Stimulated activated CD8-positive, alpha-beta memory T cell treated with anti-CD3 and anti-CD28 coated beads, Interleukin-4, amount 100 ng/mL, for 1 hour (primary cell): Measurements from ENCODE around the gene DRAP1.
"Not testable (repeated sequence)": the region's sequence is repeated elsewhere in the genome, so short reads cannot be mapped to it uniquely, and the experiment has no call there.

Experiments used
- DNase-seq, 2 donors: peaks; one replicate each; pipeline ENCODE4 v3.0.0-alpha.2; 2020; ENCODE audit warnings: low read depth in 2 of 2, low spot score in 1 of 2

The DRAP1 gene

GRCh38 chr11:65886826-65887722, 32.2 kb upstream of the DRAP1 start:
- no peak for DNase-seq

GRCh38 chr11:65887723-65888162, 31.5 kb upstream of the DRAP1 start:
- DNase-seq: no peak

GRCh38 chr11:65888163-65888814, 30.9 kb upstream of the DRAP1 start, which contains the start of gene FIBP:
TSS of gene FIBP (minus strand) at chr11:65888471. CDS start at chr11:65888418, 53 bp downstream.
- DNase-seq: peak; percentile 86 to 92

- DNase-seq: peak; percentile 94 to 97
Measured at GRCh38 chr11:65890324-65891218, 28.7 kb upstream of the DRAP1 start, which contains the start of gene CCDC85B. TSS of gene CCDC85B (plus strand) at chr11:65890673. CDS start at chr11:65890784, 111 bp downstream.

GRCh38 chr11:65891219-65892136, 27.7 kb upstream of the DRAP1 start:
- DNase-seq: no peak

GRCh38 chr11:65892137-65892540, 27.1 kb upstream of the DRAP1 start:
- not testable (repeated sequence) for DNase-seq

- no peak for DNase-seq
Measured at GRCh38 chr11:65892661-65893317, 26.4 kb upstream of the DRAP1 start.

- DNase-seq: no peak
Measured at GRCh38 chr11:65894034-65894591, 25.1 kb upstream of the DRAP1 start.

GRCh38 chr11:65895482-65895981, 23.7 kb upstream of the DRAP1 start:
- no peak for DNase-seq

- DNase-seq: no peak
Measured at GRCh38 chr11:65896034-65896999, 22.9 kb upstream of the DRAP1 start.

GRCh38 chr11:65897020-65897471, 22.2 kb upstream of the DRAP1 start:
- no peak for DNase-seq

- no peak for DNase-seq
Measured at GRCh38 chr11:65898656-65899355, 20.4 kb upstream of the DRAP1 start.

- no peak for DNase-seq
Measured at GRCh38 chr11:65899356-65900124, 19.7 kb upstream of the DRAP1 start.

GRCh38 chr11:65900125-65900898, 18.9 kb upstream of the DRAP1 start, which contains the start of gene FOSL1:
TSS of gene FOSL1 (minus strand) at chr11:65900388. CDS start at chr11:65900339, 49 bp downstream.
- peak; percentile 69 to 83 for DNase-seq

- DNase-seq: no peak
Measured at GRCh38 chr11:65900899-65901180, 18.4 kb upstream of the DRAP1 start.

GRCh38 chr11:65903068-65903481, 16.2 kb upstream of the DRAP1 start:
- DNase-seq: no peak
